Stimulated activated CD8-positive, alpha-beta memory T cell treated with anti-CD3 and anti-CD28 coated beads, Interleukin-7, amount 100 ng/mL, for 1 hour (primary cell): Measurements from ENCODE around the gene RHOU.
"Not testable (repeated sequence)": the region's sequence is repeated elsewhere in the genome, so short reads cannot be mapped to it uniquely, and the experiment has no call there.

Source experiments
- DNase-seq, 2 donors: peaks; one replicate each; pipeline ENCODE4 v3.0.0-alpha.2; 2020; ENCODE audit warnings: low read depth in 2 of 2

The RHOU gene

GRCh38 chr1:228734881-228735801 lies at the start of gene RHOU:
Gene RHOU, plus strand, starts transcription at chr1:228735479. Its CDS starts 264 bp downstream, at chr1:228735743.
- peak; percentile 16 to 36 for DNase-seq

- no peak for DNase-seq
These were observed 47.7 kb upstream of the RHOU start for GRCh38 chr1:228687587-228687986.

GRCh38 chr1:228689255-228689654 lies 46.0 kb upstream of the RHOU start:
- no peak for DNase-seq

GRCh38 chr1:228691211-228691610 lies 44.1 kb upstream of the RHOU start:
- no peak for DNase-seq

GRCh38 chr1:228691926-228692325 lies 43.4 kb upstream of the RHOU start:
- no peak for DNase-seq

- DNase-seq, result not testable (repeated sequence)
These were observed 40.8 kb upstream of the RHOU start for GRCh38 chr1:228694447-228694846.

- no peak for DNase-seq
These were observed 40.0 kb upstream of the RHOU start for GRCh38 chr1:228695015-228695955.

GRCh38 chr1:228697207-228698016 lies 37.9 kb upstream of the RHOU start:
- DNase-seq, result no peak

- DNase-seq, result no peak
These were observed 37.3 kb upstream of the RHOU start for GRCh38 chr1:228698017-228698329.

- no peak for DNase-seq
These were observed 32.8 kb upstream of the RHOU start for GRCh38 chr1:228702433-228702832.

- no peak for DNase-seq
These were observed 29.0 kb upstream of the RHOU start for GRCh38 chr1:228706305-228706704.

- DNase-seq, result no peak
These were observed 18.2 kb upstream of the RHOU start for GRCh38 chr1:228717081-228717480.

- no peak for DNase-seq
These were observed 13.9 kb upstream of the RHOU start for GRCh38 chr1:228721407-228721806.

GRCh38 chr1:228723287-228723686 lies 12.0 kb upstream of the RHOU start:
- DNase-seq, result no peak

GRCh38 chr1:228723921-228724320 lies 11.4 kb upstream of the RHOU start:
- no peak for DNase-seq

- no peak for DNase-seq
These were observed 10.1 kb upstream of the RHOU start for GRCh38 chr1:228725178-228725577.

GRCh38 chr1:228727681-228728171 lies 7.6 kb upstream of the RHOU start:
- no peak for DNase-seq

GRCh38 chr1:228732426-228732825 lies 2.9 kb upstream of the RHOU start:
- no peak for DNase-seq

- DNase-seq, result no peak
These were observed 1.7 kb upstream of the RHOU start for GRCh38 chr1:228733576-228733975.

- DNase-seq, result no peak
These were observed 750 bp downstream of the RHOU start for GRCh38 chr1:228735871-228736586.
